PC-9 (cell line): ENCODE measurements around the gene FAM200B. TPM values are rescaled to one million over a fixed set of nuclear protein-coding genes. Genes with fewer than 3 reads are reported as not detected.

Experiments
- BruUV-seq: library from RNA; stranded (reverse); fragments of 400-500 nt; replicated peaks from 2 replicates; lab custom pipeline; 2021; lab: Mats Ljungman, UMichigan
- CTCF ChIA-PET: fragments of 300-600 bp; sonication (Branson Sonifier 250); formaldehyde crosslinking; loops from one replicate; lab custom pipeline; 2022; ENCODE audit warnings: antibody characterized with exemption; lab: Charles Lee
- POLR2A ChIA-PET: fragments of 300-600 bp; sonication (Branson Sonifier 250); formaldehyde crosslinking; loops from one replicate; lab custom pipeline; 2022; ENCODE audit warnings: antibody characterized with exemption; ENCODE audit not compliant: unreplicated experiment; lab: Charles Lee
- DNase-seq, 2 experiments: peaks; one replicate each; pipeline versions ENCODE4 v3.0.0 to v3.0.0-alpha.2; 2015 to 2022; ENCODE audit warnings: mixed read lengths in 1 of 2
- H2AFZ ChIP-seq: fragments of 200-600 bp; sonication (generic); 2 replicates; pipeline ENCODE4 v1.8.1; 2017; ENCODE audit warnings: antibody characterized with exemption
- H3F3A ChIP-seq: fragments of 200-600 bp; sonication (generic); 2 replicates; pipeline ENCODE4 v1.8.1; 2017; ENCODE audit warnings: antibody characterized with exemption, mild to moderate bottlenecking, low read depth; ENCODE audit not compliant: insufficient read depth
- H3K27ac ChIP-seq: fragments of 200-600 bp; sonication (generic); 2 replicates; pipeline ENCODE4 v1.6.1; 2016; ENCODE audit warnings: mixed run types
- H3K27me3 ChIP-seq: fragments of 200-600 bp; sonication (generic); 2 replicates; pipeline ENCODE4 v1.6.1; 2016; ENCODE audit warnings: low read depth, mixed run types; ENCODE audit not compliant: insufficient read depth
- H3K36me3 ChIP-seq: fragments of 200-600 bp; sonication (generic); 2 replicates; pipeline ENCODE4 v1.6.1; 2016; ENCODE audit warnings: low read depth, mixed run types
- H3K4me1 ChIP-seq: fragments of 200-600 bp; sonication (generic); replicated peaks from 2 replicates; pipeline ENCODE4 v1.6.1; 2016; ENCODE audit warnings: mixed run types; ENCODE audit not compliant: insufficient read depth
- H3K4me2 ChIP-seq: fragments of 200-600 bp; sonication (generic); 2 replicates; pipeline ENCODE4 v1.6.1; 2017; ENCODE audit warnings: mixed run types
- H3K4me3 ChIP-seq: fragments of 200-600 bp; sonication (generic); 2 replicates; pipeline ENCODE4 v1.6.1; 2016; ENCODE audit warnings: mixed run types
- H3K79me2 ChIP-seq: fragments of 200-600 bp; sonication (generic); 2 replicates; pipeline ENCODE4 v1.6.1; 2017; ENCODE audit warnings: low read depth, mixed run types
- H3K9me2 ChIP-seq: fragments of 200-600 bp; sonication (generic); 2 replicates; pipeline ENCODE4 v1.8.1; 2017; ENCODE audit warnings: mild to moderate bottlenecking; ENCODE audit not compliant: insufficient read depth
- H3K9me3 ChIP-seq: fragments of 200-600 bp; sonication (generic); 2 replicates; pipeline ENCODE4 v1.8.1; 2016; ENCODE audit warnings: low read depth; ENCODE audit not compliant: insufficient read depth
- H4K20me1 ChIP-seq: fragments of 200-600 bp; sonication (generic); 2 replicates; pipeline ENCODE4 v1.8.1; 2017; ENCODE audit not compliant: insufficient read depth
- CTCF ChIP-seq: fragments of 200-600 bp; sonication (generic); conservative IDR thresholded peaks from 2 replicates; pipeline ENCODE4 v1.6.1; 2017; ENCODE audit warnings: mixed run types, antibody characterized with exemption, mild to moderate bottlenecking, moderate library complexity
- EZH2 ChIP-seq: fragments of 200-600 bp; sonication (generic); IDR thresholded peaks from 2 replicates; pipeline ENCODE4 v1.8.0; 2017; ENCODE audit warnings: antibody characterized with exemption, low read depth
- intact Hi-C: fragments of 100-400 bp; cut with micrococcal nuclease; formaldehyde crosslinking; loops from one replicate; pipeline ENCODE4 v1.10.0; 2022; ENCODE audit not compliant: unreplicated experiment
- total RNA-seq: library from RNA; stranded (reverse); gene quantifications from 2 replicates; pipeline ENCODE4 v1.2.3, GENCODE V29; 2021

FAM200B gene
- total RNA-seq, 1 experiment from 2014 or later = 32.4 TPM

- Histone ChIP-seq H4K20me1 (no peaks in the 10 kb centered on the region), H3K27ac (no peak overlapping the region), H3K79me2 (peaks cover 64% of the 10 kb centered on the region), H3K27me3 (no peaks in the 10 kb centered on the region), H2AFZ (no peak overlapping the region), H3K4me3 (no peak overlapping the region), H3K9me2 (no peaks in the 10 kb centered on the region), H3K36me3 (no peaks in the 10 kb centered on the region; the same call in none of the 2 replicates), H3K4me2 (no peak overlapping the region), H3K9me3 (no peaks in the 10 kb centered on the region), H3F3A (0 out of 2 replicates have a peak, but pooled peaks cover 10% of the 10 kb centered on the region), H3K4me1 (peaks cover 21% of the 10 kb centered on the region)
- no TSS peak for BruUV-seq
- no peak for DNase-seq
- TF ChIP-seq CTCF = no peak
- TF ChIP-seq EZH2 = no peak
- POLR2A ChIA-PET = interaction anchor here (0.6 kb wide), 1 partner anchor 82 kb away, joined by 4 read pairs; no protein-coding TSS in a partner anchor
- CTCF ChIA-PET = no interaction called here
- intact Hi-C loops = no loop called here
Observed at GRCh38 chr4:15674046-15674445, 7.6 kb upstream of the FAM200B start.

GRCh38 chr4:15674926-15675325, 6.7 kb upstream of the FAM200B start:
- H4K20me1 ChIP-seq = no peaks in the 10 kb centered on the region
- no peak for TF ChIP-seq EZH2
- TF ChIP-seq CTCF = no peak
- H3K4me2 ChIP-seq = no peak overlapping the region
- H3K4me3 ChIP-seq = no peak overlapping the region
- 0 out of 2 replicates have a peak, but pooled peaks cover 10% of the 10 kb centered on the region for H3F3A ChIP-seq
- DNase-seq = no peak
- intact Hi-C loops = no loop called here
- ChIA-PET CTCF (interaction anchor here (0.7 kb wide), 1 partner anchor 89 kb away, joined by 5 read pairs; no protein-coding TSS in a partner anchor), POLR2A (no interaction called here)
- no peaks in the 10 kb centered on the region for H3K9me3 ChIP-seq
- no peak overlapping the region for H3K27ac ChIP-seq
- H3K4me1 ChIP-seq = peaks cover 28% of the 10 kb centered on the region
- no peaks in the 10 kb centered on the region for H3K27me3 ChIP-seq
- no peak overlapping the region for H2AFZ ChIP-seq
- no peaks in the 10 kb centered on the region; the same call in 1 of the 2 replicates for H3K36me3 ChIP-seq
- no TSS peak for BruUV-seq
- H3K79me2 ChIP-seq = peaks cover 69% of the 10 kb centered on the region
- H3K9me2 ChIP-seq = no peaks in the 10 kb centered on the region

- Histone ChIP-seq H3K4me1 (peaks cover 33% of the 10 kb centered on the region), H3K79me2 (peaks cover 70% of the 10 kb centered on the region), H3K9me2 (no peaks in the 10 kb centered on the region), H2AFZ (no peak overlapping the region), H3K9me3 (no peaks in the 10 kb centered on the region), H3K4me2 (no peak overlapping the region), H3F3A (0 out of 2 replicates have a peak, but pooled peaks cover 10% of the 10 kb centered on the region), H4K20me1 (no peaks in the 10 kb centered on the region), H3K27ac (no peak overlapping the region), H3K36me3 (no peaks in the 10 kb centered on the region; the same call in 1 of the 2 replicates), H3K4me3 (no peak overlapping the region), H3K27me3 (no peaks in the 10 kb centered on the region)
- intact Hi-C loops = no loop called here
- no peak for DNase-seq
- POLR2A ChIA-PET = no interaction called here
- CTCF ChIA-PET = interaction anchor here (0.7 kb wide), 1 partner anchor 90 kb away, joined by 5 read pairs; no protein-coding TSS in a partner anchor
- no TSS peak for BruUV-seq
- TF ChIP-seq EZH2 (no peak), CTCF (no peak)
Observed at GRCh38 chr4:15675356-15675755, 6.3 kb upstream of the FAM200B start.
